Panc1 (cell line): Measurements from ENCODE around the gene SMIM10L2A. TPM values are rescaled to one million over a fixed set of nuclear protein-coding genes. Genes with fewer than 3 reads are reported as not detected.

Experiments used
- ATAC-seq: fragments of 200-7000 bp; cut with Tn5 transposase; 2 replicates; pipeline ENCODE4 v1.9.1; 2020; ENCODE audit warnings: mild to moderate bottlenecking, moderate library complexity
- BruUV-seq: library from RNA; stranded (reverse); fragments of 400-500 nt; replicated peaks from 2 replicates; lab custom pipeline; 2021; lab: Mats Ljungman, UMichigan
- CTCF ChIA-PET: fragments of 300-600 bp; sonication (Branson Sonifier 250); formaldehyde crosslinking; loops from one replicate; lab custom pipeline; 2022; ENCODE audit warnings: antibody characterized with exemption; lab: Charles Lee
- POLR2A ChIA-PET: fragments of 300-600 bp; sonication (Branson Sonifier 250); formaldehyde crosslinking; loops from one replicate; lab custom pipeline; 2022; ENCODE audit warnings: antibody characterized with exemption; lab: Charles Lee
- DNase-seq: peaks from one replicate; pipeline ENCODE4 v3.0.0-alpha.2; 2010; ENCODE audit warnings: low read depth, low spot score
- H3K27ac ChIP-seq: 2 replicates; pipeline ENCODE4 v1.5.1; 2011; ENCODE audit warnings: mild to moderate bottlenecking, low read length, inconsistent platforms
- H3K27me3 ChIP-seq: fragments of 200-500 bp; sonication (Bioruptor generic); 2 replicates; pipeline ENCODE4 v1.6.0; 2014; ENCODE audit warnings: low read length, inconsistent platforms; ENCODE audit not compliant: control insufficient read depth, insufficient read depth
- H3K36me3 ChIP-seq: fragments of 200-500 bp; sonication (Bioruptor generic); 2 replicates; pipeline ENCODE4 v1.5.1; 2014; ENCODE audit warnings: inconsistent platforms, mild to moderate bottlenecking, low read length, moderate library complexity; ENCODE audit not compliant: control insufficient read depth, insufficient read depth
- H3K4me1 ChIP-seq: 2 replicates; pipeline ENCODE4 v1.5.1; 2011; ENCODE audit warnings: inconsistent platforms, mild to moderate bottlenecking, low read length, moderate library complexity; ENCODE audit not compliant: control insufficient read depth, insufficient read depth
- H3K4me3 ChIP-seq, 2 experiments: 2 replicates each; pipeline ENCODE4 v1.5.1; 2011 to 2012; ENCODE audit warnings: low read depth in 2 of 2, low read length in 2 of 2, mild to moderate bottlenecking in 2 of 2, inconsistent platforms in 1 of 2, moderate library complexity in 1 of 2
- H3K9me3 ChIP-seq: fragments of 200-500 bp; sonication (Bioruptor generic); 2 replicates; pipeline ENCODE4 v1.5.1; 2014; ENCODE audit warnings: low read depth, mild to moderate bottlenecking, inconsistent platforms, low read length, moderate library complexity; ENCODE audit not compliant: control insufficient read depth, insufficient read depth
- POLR2AphosphoS5 ChIP-seq: IDR thresholded peaks from 2 replicates; pipeline ENCODE4 v1.6.1; 2012; ENCODE audit warnings: mild to moderate bottlenecking, low read depth, low read length, moderate library complexity
- SIN3A ChIP-seq: IDR thresholded peaks from 2 replicates; pipeline ENCODE4 v1.6.1; 2012; ENCODE audit warnings: low read depth, mild to moderate bottlenecking, low read length, moderate library complexity, borderline replicate concordance; ENCODE audit not compliant: insufficient read depth
- TCF7L2 ChIP-seq: IDR thresholded peaks from 2 replicates; pipeline ENCODE4 v1.6.1; 2011; ENCODE audit warnings: mild to moderate bottlenecking, low read depth, low read length, inconsistent platforms
- in situ Hi-C: cut with HindIII; loops from 2 replicates; pipeline ENCODE4 v1.10.0; 2016; ENCODE audit warnings: low sequenced_read_pairs, low pct_unique_long_range_greater_than_20kb
- intact Hi-C: fragments of 100-400 bp; cut with micrococcal nuclease; formaldehyde crosslinking; loops from one replicate; pipeline ENCODE4 v1.10.0; 2022; ENCODE audit not compliant: unreplicated experiment
- total RNA-seq: library from RNA; stranded (reverse); gene quantifications from one replicate; pipeline ENCODE4 v1.2.1, GENCODE V29; 2021; ENCODE audit not compliant: unreplicated experiment
- TF ChIP-seq, protein P1 (sequence below): fragments of 450-650 bp; IDR thresholded peaks from 2 replicates; pipeline ENCODE4 v1.5.1; 2017; ENCODE audit warnings: mild to moderate bottlenecking
- TF ChIP-seq, protein P2 (sequence below), 2 experiments: IDR thresholded peaks; 2 replicates each; pipeline ENCODE4 v1.6.1; 2011 to 2012; ENCODE audit warnings: low read depth in 2 of 2, control low read depth in 1 of 2, low read length in 1 of 2, mild to moderate bottlenecking in 1 of 2, moderate library complexity in 1 of 2; ENCODE audit not compliant: insufficient read depth in 1 of 2

SMIM10L2A gene
- total RNA-seq, 1 experiment from 2014 or later, result 0.36 TPM

GRCh38 chrX:135435139-135435922 is 13.6 kb downstream of the SMIM10L2A start:
- H3K27ac ChIP-seq, result no peak overlapping the region
- intact Hi-C loops (no loop called here), in situ Hi-C loops (no loop called here)
- H3K36me3 ChIP-seq, result no peaks in the 10 kb centered on the region
- H3K4me3 ChIP-seq, result no peak overlapping the region
- TF ChIP-seq POLR2AphosphoS5 (no peak), SIN3A (no peak), TCF7L2 (no peak)
- TF ChIP-seq, protein P1, sequence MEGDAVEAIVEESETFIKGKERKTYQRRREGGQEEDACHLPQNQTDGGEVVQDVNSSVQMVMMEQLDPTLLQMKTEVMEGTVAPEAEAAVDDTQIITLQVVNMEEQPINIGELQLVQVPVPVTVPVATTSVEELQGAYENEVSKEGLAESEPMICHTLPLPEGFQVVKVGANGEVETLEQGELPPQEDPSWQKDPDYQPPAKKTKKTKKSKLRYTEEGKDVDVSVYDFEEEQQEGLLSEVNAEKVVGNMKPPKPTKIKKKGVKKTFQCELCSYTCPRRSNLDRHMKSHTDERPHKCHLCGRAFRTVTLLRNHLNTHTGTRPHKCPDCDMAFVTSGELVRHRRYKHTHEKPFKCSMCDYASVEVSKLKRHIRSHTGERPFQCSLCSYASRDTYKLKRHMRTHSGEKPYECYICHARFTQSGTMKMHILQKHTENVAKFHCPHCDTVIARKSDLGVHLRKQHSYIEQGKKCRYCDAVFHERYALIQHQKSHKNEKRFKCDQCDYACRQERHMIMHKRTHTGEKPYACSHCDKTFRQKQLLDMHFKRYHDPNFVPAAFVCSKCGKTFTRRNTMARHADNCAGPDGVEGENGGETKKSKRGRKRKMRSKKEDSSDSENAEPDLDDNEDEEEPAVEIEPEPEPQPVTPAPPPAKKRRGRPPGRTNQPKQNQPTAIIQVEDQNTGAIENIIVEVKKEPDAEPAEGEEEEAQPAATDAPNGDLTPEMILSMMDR, result no peak
- TF ChIP-seq, protein P2, sequence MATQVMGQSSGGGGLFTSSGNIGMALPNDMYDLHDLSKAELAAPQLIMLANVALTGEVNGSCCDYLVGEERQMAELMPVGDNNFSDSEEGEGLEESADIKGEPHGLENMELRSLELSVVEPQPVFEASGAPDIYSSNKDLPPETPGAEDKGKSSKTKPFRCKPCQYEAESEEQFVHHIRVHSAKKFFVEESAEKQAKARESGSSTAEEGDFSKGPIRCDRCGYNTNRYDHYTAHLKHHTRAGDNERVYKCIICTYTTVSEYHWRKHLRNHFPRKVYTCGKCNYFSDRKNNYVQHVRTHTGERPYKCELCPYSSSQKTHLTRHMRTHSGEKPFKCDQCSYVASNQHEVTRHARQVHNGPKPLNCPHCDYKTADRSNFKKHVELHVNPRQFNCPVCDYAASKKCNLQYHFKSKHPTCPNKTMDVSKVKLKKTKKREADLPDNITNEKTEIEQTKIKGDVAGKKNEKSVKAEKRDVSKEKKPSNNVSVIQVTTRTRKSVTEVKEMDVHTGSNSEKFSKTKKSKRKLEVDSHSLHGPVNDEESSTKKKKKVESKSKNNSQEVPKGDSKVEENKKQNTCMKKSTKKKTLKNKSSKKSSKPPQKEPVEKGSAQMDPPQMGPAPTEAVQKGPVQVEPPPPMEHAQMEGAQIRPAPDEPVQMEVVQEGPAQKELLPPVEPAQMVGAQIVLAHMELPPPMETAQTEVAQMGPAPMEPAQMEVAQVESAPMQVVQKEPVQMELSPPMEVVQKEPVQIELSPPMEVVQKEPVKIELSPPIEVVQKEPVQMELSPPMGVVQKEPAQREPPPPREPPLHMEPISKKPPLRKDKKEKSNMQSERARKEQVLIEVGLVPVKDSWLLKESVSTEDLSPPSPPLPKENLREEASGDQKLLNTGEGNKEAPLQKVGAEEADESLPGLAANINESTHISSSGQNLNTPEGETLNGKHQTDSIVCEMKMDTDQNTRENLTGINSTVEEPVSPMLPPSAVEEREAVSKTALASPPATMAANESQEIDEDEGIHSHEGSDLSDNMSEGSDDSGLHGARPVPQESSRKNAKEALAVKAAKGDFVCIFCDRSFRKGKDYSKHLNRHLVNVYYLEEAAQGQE (IDR thresholded peaks at IDR 0.05; ENCODE audit: insufficient read depth in 1 of 2, low read depth in 2 of 2, low read length in 1 of 2), result no peak
- H3K27me3 ChIP-seq, result peaks cover 7% of the 10 kb centered on the region; the same call in 1 of the 2 replicates
- ChIA-PET POLR2A (no interaction called here), CTCF (no interaction called here)
- ATAC-seq (no peak), DNase-seq (no peak)
- no peaks in the 10 kb centered on the region for H3K9me3 ChIP-seq
- BruUV-seq, result no TSS peak
- no peaks in the 10 kb centered on the region for H3K4me1 ChIP-seq

DNA sequence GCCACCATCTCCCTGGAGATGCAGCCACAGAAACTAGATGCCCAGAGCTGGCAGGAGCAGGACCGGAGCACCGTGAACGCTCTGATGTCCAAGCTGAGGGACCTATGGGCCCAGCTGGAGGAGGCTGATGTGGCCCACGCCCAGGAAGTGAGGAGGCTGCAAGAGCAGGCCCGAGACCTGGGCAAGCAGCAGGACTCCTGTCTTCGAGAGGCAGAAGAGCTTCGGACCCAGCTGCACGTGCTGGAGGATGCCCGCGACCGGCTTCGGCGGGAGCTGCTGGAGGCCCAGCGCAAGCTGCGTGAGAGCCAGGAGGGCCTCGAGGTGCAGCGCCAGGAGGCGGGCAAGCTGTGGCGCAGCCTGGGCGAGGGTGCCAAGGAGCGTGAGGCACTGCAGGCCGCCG is 14.2 kb downstream of the SMIM10L2A start:
- no peak for ATAC-seq
- H3K9me3 ChIP-seq, result no peaks in the 10 kb centered on the region
- no peaks in the 10 kb centered on the region for H3K4me1 ChIP-seq
- H3K27me3 ChIP-seq, result peaks cover 7% of the 10 kb centered on the region; the same call in 1 of the 2 replicates
- TF ChIP-seq, protein P2 (IDR thresholded peaks at IDR 0.05; ENCODE audit: insufficient read depth in 1 of 2, low read depth in 2 of 2, low read length in 1 of 2), result no peak
- TF ChIP-seq, protein P1, result no peak
- no peak for TF ChIP-seq TCF7L2
- TF ChIP-seq POLR2AphosphoS5, result no peak
- no peak for TF ChIP-seq SIN3A
- in situ Hi-C loops (no loop called here), intact Hi-C loops (no loop called here)
- no peaks in the 10 kb centered on the region for H3K36me3 ChIP-seq
- H3K4me3 ChIP-seq, result no peak overlapping the region
- BruUV-seq, result no TSS peak
- no peak overlapping the region for H3K27ac ChIP-seq
- CTCF ChIA-PET, result no interaction called here
- POLR2A ChIA-PET, result no interaction called here
- DNase-seq, result no peak
